Uterine smooth muscle cell (primary cell): ENCODE measurements around the gene VPS37D. TPM values are rescaled to one million over a fixed set of nuclear protein-coding genes. Genes with fewer than 3 reads are reported as not detected.

Experiments
- total RNA-seq: library from RNA; depleted of rRNA; stranded (reverse); fragments of >200 nt; gene quantifications from 2 replicates; pipeline ENCODE4 v1.2.3, GENCODE V29; 2014

Gene VPS37D
- 3.3 and 9.2 TPM in 2 replicates for total RNA-seq

DNA sequence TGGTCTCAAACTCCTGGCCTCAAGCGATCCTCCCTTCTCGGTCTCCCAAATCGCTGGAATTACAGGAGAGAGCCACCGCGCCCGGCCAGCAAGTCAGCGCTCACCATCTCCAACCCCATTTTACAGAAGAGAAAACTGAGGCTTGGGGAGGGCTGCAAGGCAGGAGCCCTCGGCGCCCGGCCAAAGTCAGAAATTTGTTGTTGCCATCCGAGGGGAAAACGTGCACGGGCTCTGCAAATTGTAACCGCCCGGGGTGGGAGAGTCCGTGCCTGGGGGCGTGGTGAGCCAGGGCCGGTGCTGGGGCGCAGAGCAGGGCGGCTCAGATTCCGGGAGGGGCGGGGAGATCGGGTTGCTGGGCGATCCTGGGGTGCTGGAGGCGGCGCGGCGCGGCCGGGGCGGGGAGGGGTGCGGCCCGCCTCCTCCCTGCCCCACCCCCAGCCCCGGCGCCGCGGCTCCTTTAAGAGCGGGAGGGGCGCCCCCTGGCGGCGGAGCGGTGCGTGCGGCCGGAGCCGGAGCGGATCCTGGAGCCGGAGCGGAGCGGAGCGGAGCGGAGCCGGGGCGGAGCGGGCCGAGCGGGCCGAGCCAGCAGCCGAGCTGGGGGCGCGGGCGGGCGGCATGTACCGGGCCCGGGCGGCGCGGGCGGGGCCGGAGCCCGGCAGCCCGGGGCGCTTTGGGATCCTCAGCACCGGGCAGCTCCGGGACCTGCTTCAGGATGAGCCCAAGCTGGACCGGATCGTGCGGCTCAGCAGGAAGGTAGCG lies at the start of gene VPS37D:
VPS37D (plus strand) TSS at position 488 of the 759 bp plus-strand sequence; CDS start at position 616, 128 bp downstream.

GRCh38 chr7:73623798-73624668 lies 43.6 kb upstream of the VPS37D start, which contains the start of gene MLXIPL:
Gene MLXIPL (minus strand): TSS chr7:73624522. CDS start chr7:73624492, 30 bp downstream.

GRCh38 chr7:73683056-73683787 lies 15.6 kb downstream of the VPS37D start, which contains the start of the genes BUD23 and DNAJC30:
Gene BUD23 (plus strand): TSS chr7:73683597. CDS start chr7:73683626, 29 bp downstream.
Gene DNAJC30 (minus strand): TSS chr7:73683453. CDS start chr7:73683423, 30 bp downstream.

GRCh38 chr7:73718905-73719805 lies 51.5 kb downstream of the VPS37D start, which contains the start of gene STX1A:
Gene STX1A (minus strand): TSS chr7:73719669. CDS start chr7:73719631, 38 bp downstream.

Other genes starting within 250 kb of the VPS37D start
- 0.44 and 0.75 TPM in 2 replicates for gene FZD9, start 234.1 kb upstream of the VPS37D start, total RNA-seq
- 66.6 and 80.3 TPM in 2 replicates for gene BAZ1B, start 145.5 kb upstream of the VPS37D start, total RNA-seq
- 22.7 and 26.1 TPM in 2 replicates for gene BCL7B, start 110.1 kb upstream of the VPS37D start, total RNA-seq
- 110 and 120 TPM in 2 replicates for gene TBL2, start 89.3 kb upstream of the VPS37D start, total RNA-seq
- not detected in 2 replicates for gene MLXIPL, start 43.3 kb upstream of the VPS37D start, total RNA-seq
- gene DNAJC30, start 15.6 kb downstream of the VPS37D start, total RNA-seq = 1.8 and 2.2 TPM in 2 replicates
- gene BUD23, start 15.8 kb downstream of the VPS37D start, total RNA-seq = 47.5 and 66.5 TPM in 2 replicates
- 17.4 and 32.3 TPM in 2 replicates for gene STX1A, start 51.8 kb downstream of the VPS37D start, total RNA-seq
- gene ABHD11, start 71.0 kb downstream of the VPS37D start, total RNA-seq = 17.0 and 37.1 TPM in 2 replicates
- 0.12 and 0.44 TPM in 2 replicates for gene CLDN3, start 102.4 kb downstream of the VPS37D start, total RNA-seq
- 58.2 and 84.7 TPM in 2 replicates for gene CLDN4, start 163.2 kb downstream of the VPS37D start, total RNA-seq
- 26.5 and 51.5 TPM in 2 replicates for gene METTL27, start 174.7 kb downstream of the VPS37D start, total RNA-seq
- not detected in 2 replicates for gene TMEM270, start 193.3 kb downstream of the VPS37D start, total RNA-seq